Muscle layer of duodenum (tissue), 2 donors: Measurements from ENCODE around the gene KSR2.

Experiments
- H3K27ac ChIP-seq: one replicate; pipeline ENCODE4 v1.7.0; 2013; ENCODE audit warnings: mild to moderate bottlenecking, low read length
- H3K27me3 ChIP-seq: one replicate; pipeline ENCODE4 v1.7.0; 2013; ENCODE audit warnings: low read depth, mild to moderate bottlenecking, control low read depth, low read length
- H3K36me3 ChIP-seq, 2 donors: one replicate each; pipeline ENCODE4 v1.7.0; 2013; ENCODE audit warnings: low read length in 2 of 2, control low read depth in 1 of 2, mild to moderate bottlenecking in 1 of 2; ENCODE audit not compliant: insufficient read depth in 2 of 2, control insufficient read depth in 1 of 2
- H3K4me1 ChIP-seq, 2 donors: one replicate each; pipeline ENCODE4 v1.7.0; 2013; ENCODE audit warnings: low read length in 2 of 2, mild to moderate bottlenecking in 2 of 2, control low read depth in 1 of 2, moderate library complexity in 1 of 2; ENCODE audit not compliant: insufficient read depth in 2 of 2, control insufficient read depth in 1 of 2
- H3K4me3 ChIP-seq, 2 donors: one replicate each; pipeline ENCODE4 v1.7.0; 2013; ENCODE audit warnings: low read length in 2 of 2, low read depth in 1 of 2, mild to moderate bottlenecking in 1 of 2
- H3K9me3 ChIP-seq, 2 donors: one replicate each; pipeline ENCODE4 v1.7.0; 2013; ENCODE audit warnings: low read length in 2 of 2, control low read depth in 1 of 2, mild to moderate bottlenecking in 1 of 2; ENCODE audit not compliant: control insufficient read depth in 1 of 2
- donor health status: healthy.

The KSR2 gene

GRCh38 chr12:117567644-117568216, 401.1 kb downstream of the KSR2 start:
- no peak overlapping the region for H3K27ac ChIP-seq
- no peaks in the 10 kb centered on the region for H3K36me3 ChIP-seq
- H3K9me3 ChIP-seq: no peaks in the 10 kb centered on the region
- H3K27me3 ChIP-seq: no peaks in the 10 kb centered on the region
- no peaks in the 10 kb centered on the region for H3K4me1 ChIP-seq
- H3K4me3 ChIP-seq: no peak overlapping the region

GRCh38 chr12:117564881-117565280, 403.9 kb downstream of the KSR2 start:
- Histone ChIP-seq H3K9me3 (no peaks in the 10 kb centered on the region), H3K36me3 (no peaks in the 10 kb centered on the region), H3K4me1 (no peaks in the 10 kb centered on the region), H3K27ac (no peak overlapping the region), H3K27me3 (no peaks in the 10 kb centered on the region), H3K4me3 (no peak overlapping the region)

- no peaks in the 10 kb centered on the region for H3K9me3 ChIP-seq
- H3K27me3 ChIP-seq: no peaks in the 10 kb centered on the region
- no peaks in the 10 kb centered on the region for H3K36me3 ChIP-seq
- no peak overlapping the region for H3K27ac ChIP-seq
- no peaks in the 10 kb centered on the region for H3K4me1 ChIP-seq
- no peak overlapping the region for H3K4me3 ChIP-seq
These were observed 405.1 kb downstream of the KSR2 start for GRCh38 chr12:117563706-117564105.

- H3K27ac ChIP-seq: no peak overlapping the region
- no peaks in the 10 kb centered on the region for H3K36me3 ChIP-seq
- H3K4me3 ChIP-seq: no peak overlapping the region
- no peaks in the 10 kb centered on the region for H3K9me3 ChIP-seq
- H3K4me1 ChIP-seq: no peaks in the 10 kb centered on the region
- no peaks in the 10 kb centered on the region for H3K27me3 ChIP-seq
These were observed 405.8 kb downstream of the KSR2 start for GRCh38 chr12:117563007-117563406.

GRCh38 chr12:117561990-117562389, 406.8 kb downstream of the KSR2 start:
- Histone ChIP-seq H3K36me3 (no peaks in the 10 kb centered on the region), H3K4me1 (no peaks in the 10 kb centered on the region), H3K9me3 (no peaks in the 10 kb centered on the region), H3K4me3 (no peak overlapping the region), H3K27me3 (no peaks in the 10 kb centered on the region), H3K27ac (no peak overlapping the region)

GRCh38 chr12:117559978-117560377, 408.8 kb downstream of the KSR2 start:
- Histone ChIP-seq H3K4me1 (no peaks in the 10 kb centered on the region), H3K36me3 (no peaks in the 10 kb centered on the region), H3K9me3 (no peaks in the 10 kb centered on the region), H3K27me3 (no peaks in the 10 kb centered on the region), H3K4me3 (no peak overlapping the region), H3K27ac (no peak overlapping the region)

- H3K27me3 ChIP-seq: no peaks in the 10 kb centered on the region
These were observed 412.9 kb downstream of the KSR2 start for GRCh38 chr12:117555889-117556288.

GRCh38 chr12:117552971-117553370, 415.8 kb downstream of the KSR2 start:
- no peaks in the 10 kb centered on the region for H3K9me3 ChIP-seq

More at GRCh38 chr12:117555889-117556288, 412.9 kb downstream of the KSR2 start:
- Histone ChIP-seq H3K36me3 (no peaks in the 10 kb centered on the region), H3K4me3 (no peak overlapping the region), H3K9me3 (no peaks in the 10 kb centered on the region), H3K27ac (no peak overlapping the region), H3K4me1 (no peaks in the 10 kb centered on the region)

GRCh38 chr12:117551665-117552064, 417.1 kb downstream of the KSR2 start:
- no peaks in the 10 kb centered on the region for H3K27me3 ChIP-seq
- no peaks in the 10 kb centered on the region for H3K36me3 ChIP-seq
- H3K4me1 ChIP-seq: no peaks in the 10 kb centered on the region
- no peaks in the 10 kb centered on the region for H3K9me3 ChIP-seq
- H3K4me3 ChIP-seq: no peak overlapping the region
- H3K27ac ChIP-seq: no peak overlapping the region

More at GRCh38 chr12:117552971-117553370, 415.8 kb downstream of the KSR2 start:
- Histone ChIP-seq H3K4me1 (no peaks in the 10 kb centered on the region), H3K27me3 (no peaks in the 10 kb centered on the region), H3K27ac (no peak overlapping the region), H3K36me3 (no peaks in the 10 kb centered on the region), H3K4me3 (no peak overlapping the region)

- Histone ChIP-seq H3K27ac (no peak overlapping the region), H3K4me3 (no peak overlapping the region), H3K36me3 (no peaks in the 10 kb centered on the region), H3K27me3 (no peaks in the 10 kb centered on the region), H3K4me1 (no peaks in the 10 kb centered on the region), H3K9me3 (peaks cover 0 to 4% of the 10 kb centered on the region in 2 donors)
These were observed 421.6 kb downstream of the KSR2 start for GRCh38 chr12:117547209-117547608.

- Histone ChIP-seq H3K9me3 (peaks cover 0 to 7% of the 10 kb centered on the region in 2 donors), H3K27ac (no peak overlapping the region), H3K27me3 (no peaks in the 10 kb centered on the region), H3K36me3 (no peaks in the 10 kb centered on the region), H3K4me1 (no peaks in the 10 kb centered on the region), H3K4me3 (no peak overlapping the region)
These were observed 423.6 kb downstream of the KSR2 start for GRCh38 chr12:117545216-117545615.

GRCh38 chr12:117540011-117540410, 428.8 kb downstream of the KSR2 start:
- Histone ChIP-seq H3K4me1 (no peaks in the 10 kb centered on the region), H3K4me3 (no peak overlapping the region), H3K27me3 (no peaks in the 10 kb centered on the region), H3K36me3 (no peaks in the 10 kb centered on the region), H3K9me3 (peaks cover 0 to 7% of the 10 kb centered on the region in 2 donors), H3K27ac (no peak overlapping the region)
